Bronchial epithelial cell (primary cell): Measurements from ENCODE around the gene NRL. TPM values are rescaled to one million over a fixed set of nuclear protein-coding genes. Genes with fewer than 3 reads are reported as not detected.

Experiments used
- DNase-seq: peaks from one replicate; pipeline ENCODE4 v3.0.0-alpha.2; 2010; ENCODE audit warnings: low read depth
- FAIRE-seq: peaks from 2 replicates; lab custom pipeline; 2011; peaks lifted over from hg19 to GRCh38; lab: Jason Lieb, UNC
- H3K27me3 ChIP-seq: 2 replicates; pipeline ENCODE4 v1.5.1; 2011; ENCODE audit warnings: low read length; ENCODE audit not compliant: control insufficient read depth, insufficient read depth
- H3K36me3 ChIP-seq: 2 replicates; pipeline ENCODE4 v1.5.1; 2011; ENCODE audit warnings: low read length; ENCODE audit not compliant: control insufficient read depth, insufficient read depth
- H3K4me3 ChIP-seq: 2 replicates; pipeline ENCODE4 v1.5.1; 2011; ENCODE audit warnings: mild to moderate bottlenecking, low read depth, low read length, control low read depth
- total RNA-seq: library from RNA; depleted of rRNA; stranded (reverse); fragments of >200 nt; gene quantifications from 2 replicates; pipeline ENCODE4 v1.2.1, GENCODE V29; 2014
- TF ChIP-seq, protein P1 (sequence below): IDR thresholded peaks from 2 replicates; pipeline ENCODE4 v1.5.1; 2011; ENCODE audit warnings: mild to moderate bottlenecking, moderate library complexity, low read length, control low read depth, inconsistent platforms; ENCODE audit not compliant: insufficient read depth, severe bottlenecking

NRL gene
- total RNA-seq, 1 donor from 2014 or later: 0.79 TPM

DNA sequence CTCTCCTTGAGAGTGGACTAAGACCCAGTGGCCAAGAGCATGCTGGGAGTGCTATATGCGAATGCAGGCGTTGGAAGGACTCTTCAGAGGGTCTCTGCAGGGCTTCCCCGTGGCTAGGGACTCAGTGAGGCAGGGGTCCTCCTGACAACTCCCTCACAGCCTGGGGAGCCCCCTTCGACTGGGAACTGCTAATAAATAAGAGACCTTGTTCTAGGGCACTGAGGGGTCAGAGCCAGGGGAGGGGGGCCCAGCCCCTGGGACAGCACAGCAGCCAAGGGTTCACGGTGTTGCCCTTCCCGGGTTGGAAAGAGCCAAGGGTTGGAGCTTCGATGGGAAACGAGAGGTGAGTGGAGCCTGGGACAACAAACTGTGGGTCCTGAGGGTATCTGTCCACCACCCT is 49.3 kb downstream of the NRL start:
- TF ChIP-seq, protein P1, sequence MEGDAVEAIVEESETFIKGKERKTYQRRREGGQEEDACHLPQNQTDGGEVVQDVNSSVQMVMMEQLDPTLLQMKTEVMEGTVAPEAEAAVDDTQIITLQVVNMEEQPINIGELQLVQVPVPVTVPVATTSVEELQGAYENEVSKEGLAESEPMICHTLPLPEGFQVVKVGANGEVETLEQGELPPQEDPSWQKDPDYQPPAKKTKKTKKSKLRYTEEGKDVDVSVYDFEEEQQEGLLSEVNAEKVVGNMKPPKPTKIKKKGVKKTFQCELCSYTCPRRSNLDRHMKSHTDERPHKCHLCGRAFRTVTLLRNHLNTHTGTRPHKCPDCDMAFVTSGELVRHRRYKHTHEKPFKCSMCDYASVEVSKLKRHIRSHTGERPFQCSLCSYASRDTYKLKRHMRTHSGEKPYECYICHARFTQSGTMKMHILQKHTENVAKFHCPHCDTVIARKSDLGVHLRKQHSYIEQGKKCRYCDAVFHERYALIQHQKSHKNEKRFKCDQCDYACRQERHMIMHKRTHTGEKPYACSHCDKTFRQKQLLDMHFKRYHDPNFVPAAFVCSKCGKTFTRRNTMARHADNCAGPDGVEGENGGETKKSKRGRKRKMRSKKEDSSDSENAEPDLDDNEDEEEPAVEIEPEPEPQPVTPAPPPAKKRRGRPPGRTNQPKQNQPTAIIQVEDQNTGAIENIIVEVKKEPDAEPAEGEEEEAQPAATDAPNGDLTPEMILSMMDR: no peak
- Histone ChIP-seq H3K27me3 (peaks cover 3% of the 10 kb centered on the region), H3K36me3 (no peaks in the 10 kb centered on the region), H3K4me3 (no peak overlapping the region)
- FAIRE-seq (no peak), DNase-seq (no peak)

DNA sequence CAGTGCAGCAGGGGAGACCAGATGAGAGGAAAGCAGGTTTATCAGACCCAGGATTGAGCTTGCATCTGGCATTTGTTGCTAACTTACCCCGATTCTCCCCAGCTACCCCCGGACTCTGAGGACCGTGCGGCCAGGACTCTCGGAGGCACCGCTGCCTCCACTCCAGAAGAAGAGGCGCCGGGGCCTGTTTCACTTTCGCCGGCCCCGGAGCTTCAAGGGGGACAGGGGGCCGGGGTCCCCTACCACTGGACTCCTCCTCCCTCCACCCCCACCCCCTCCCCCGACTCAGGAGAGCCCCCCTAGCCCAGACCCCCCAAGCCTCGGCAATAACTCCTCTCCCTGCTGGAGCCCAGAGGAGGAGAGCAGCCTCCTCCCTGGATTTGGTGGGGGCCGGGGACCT is 49.9 kb downstream of the NRL start:
- TF ChIP-seq, protein P1: no peak
- Histone ChIP-seq H3K4me3 (no peak overlapping the region), H3K36me3 (no peaks in the 10 kb centered on the region), H3K27me3 (peaks cover 1% of the 10 kb centered on the region)
- DNase-seq (no peak), FAIRE-seq (no peak)

DNA sequence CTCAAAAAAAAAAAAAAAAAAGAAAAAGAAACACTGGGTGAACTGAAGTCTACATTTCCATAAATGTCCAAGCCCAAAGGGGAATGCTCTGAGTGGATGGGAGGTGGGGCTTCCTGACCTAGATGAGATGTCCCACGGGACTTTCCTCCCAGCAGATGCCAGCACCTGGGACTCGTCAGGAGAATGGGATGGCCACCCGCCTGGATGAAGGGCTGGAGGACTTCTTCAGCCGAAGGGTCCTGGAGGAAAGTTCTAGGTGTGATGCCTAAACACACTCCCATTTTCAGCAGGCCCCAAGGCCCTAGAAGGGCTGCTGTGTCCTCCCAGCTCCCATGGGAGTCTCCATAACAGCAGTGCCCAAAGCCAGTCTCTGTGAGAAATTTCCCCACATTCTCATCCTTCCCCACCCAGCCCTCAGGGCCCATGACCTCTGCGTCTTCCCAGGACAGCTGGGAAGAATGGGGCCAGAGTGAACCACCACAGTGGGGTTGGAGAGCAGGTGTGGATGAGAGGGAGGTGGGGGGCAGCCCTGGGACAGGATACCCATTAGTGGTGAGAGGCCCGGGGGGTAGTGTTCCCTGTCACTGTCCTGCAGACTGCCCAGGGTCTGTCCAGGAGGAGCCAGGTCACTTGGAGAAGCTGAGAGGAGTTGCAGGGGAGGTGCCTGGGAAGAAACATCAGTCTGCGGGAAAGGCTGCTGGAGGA is 50.5 kb downstream of the NRL start:
- TF ChIP-seq, protein P1: no peak
- Histone ChIP-seq H3K36me3 (no peaks in the 10 kb centered on the region), H3K4me3 (no peak overlapping the region), H3K27me3 (peaks cover 1% of the 10 kb centered on the region)
- FAIRE-seq: no peak
- no peak for DNase-seq

DNA sequence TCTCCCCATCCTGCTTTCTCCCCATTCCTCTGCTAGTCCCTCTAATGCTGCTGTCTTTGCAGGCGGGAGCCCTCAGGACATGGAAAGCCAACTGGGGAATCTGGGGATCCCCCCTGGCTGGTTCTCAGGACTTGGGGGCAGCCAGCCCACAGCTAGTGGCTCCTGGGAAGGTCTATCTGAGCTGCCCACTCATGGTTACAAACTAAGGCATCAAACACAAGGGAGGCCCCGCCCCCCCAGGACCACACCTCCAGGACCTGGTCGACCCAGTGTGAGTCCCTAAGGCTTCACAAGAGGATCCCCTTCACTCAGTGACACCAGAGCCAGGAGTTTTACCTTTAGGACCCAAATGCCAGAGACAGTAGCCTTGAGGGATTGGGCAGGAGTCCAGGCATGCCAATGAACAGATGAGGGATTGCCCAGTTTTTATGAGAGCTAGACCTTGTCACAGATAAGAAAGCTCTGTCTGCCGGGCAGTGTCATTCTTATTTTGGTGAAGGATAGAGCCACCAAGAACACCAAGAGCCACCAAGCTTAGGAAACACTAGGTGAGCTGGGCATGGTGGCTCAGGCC is 51.4 kb downstream of the NRL start:
- Histone ChIP-seq H3K27me3 (peaks cover under 1% of the 10 kb centered on the region), H3K4me3 (no peak overlapping the region), H3K36me3 (no peaks in the 10 kb centered on the region)
- TF ChIP-seq, protein P1: no peak
- DNase-seq (no peak), FAIRE-seq (no peak)

DNA sequence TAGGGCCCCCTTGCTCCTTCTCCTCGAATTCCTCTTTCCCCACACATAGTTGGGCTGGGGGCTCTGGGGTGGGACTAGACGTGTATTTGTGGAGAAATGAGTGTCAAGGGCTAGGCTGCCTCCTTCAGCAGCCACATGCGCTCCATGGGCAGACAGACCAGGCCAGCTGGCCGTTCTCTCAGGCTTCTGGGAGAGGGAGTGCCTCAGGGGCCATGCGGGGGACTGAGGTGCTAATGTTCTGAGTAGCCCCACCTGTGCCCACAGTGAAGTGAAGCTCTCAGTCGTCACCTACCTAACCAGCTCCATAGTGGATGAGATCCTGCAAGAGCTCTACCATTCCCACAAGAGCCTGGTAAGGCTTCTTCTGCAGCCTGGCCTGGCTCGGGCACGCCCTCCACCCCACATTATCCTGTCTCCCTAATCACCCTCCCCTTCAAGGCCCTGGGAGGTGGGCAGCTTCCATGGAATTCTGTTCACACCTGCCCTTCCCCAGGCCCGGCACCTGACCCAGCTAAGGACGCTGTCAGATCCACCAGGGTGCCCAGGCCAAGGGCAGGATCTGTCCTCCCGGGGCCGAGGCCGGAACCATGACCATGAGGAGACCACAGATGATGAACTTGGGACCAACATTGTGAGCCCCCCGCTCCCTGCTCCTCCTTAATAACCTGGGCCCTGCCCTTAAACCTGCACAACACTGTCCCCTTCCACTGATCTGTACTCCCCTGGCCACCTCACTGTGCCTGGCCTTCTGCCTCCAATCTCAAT is 52.4 kb downstream of the NRL start:
- Histone ChIP-seq H3K36me3 (no peaks in the 10 kb centered on the region), H3K4me3 (no peak overlapping the region), H3K27me3 (peaks cover 3% of the 10 kb centered on the region)
- no peak for DNase-seq
- no peak for FAIRE-seq
- TF ChIP-seq, protein P1: no peak
